Ishikawa (cell line): ENCODE results near the gene DMAC2L.

Source experiments
- CEBPB ChIP-seq: IDR thresholded peaks from 2 replicates; pipeline ENCODE4 v1.6.1; 2012
- CREB1 ChIP-seq: IDR thresholded peaks from 2 replicates; pipeline ENCODE4 v1.6.1; 2012; ENCODE audit warnings: low read depth
- EGR1 ChIP-seq: IDR thresholded peaks from 2 replicates; pipeline ENCODE4 v1.6.1; 2012
- EP300 ChIP-seq: IDR thresholded peaks from 2 replicates; pipeline ENCODE4 v1.6.1; 2012; ENCODE audit warnings: borderline replicate concordance
- FOXM1 ChIP-seq: IDR thresholded peaks from 2 replicates; pipeline ENCODE4 v1.6.1; 2012; ENCODE audit warnings: low read depth, borderline replicate concordance
- MAX ChIP-seq: IDR thresholded peaks from 2 replicates; pipeline ENCODE4 v1.6.1; 2012
- NFIC ChIP-seq: IDR thresholded peaks from 2 replicates; pipeline ENCODE4 v1.6.1; 2012
- RAD21 ChIP-seq: IDR thresholded peaks from 2 replicates; pipeline ENCODE4 v1.6.1; 2012; ENCODE audit warnings: low read depth
- REST ChIP-seq: IDR thresholded peaks from 2 replicates; pipeline ENCODE4 v1.6.1; 2012; ENCODE audit warnings: low read depth, mild to moderate bottlenecking
- TAF1 ChIP-seq: IDR thresholded peaks from 2 replicates; pipeline ENCODE4 v1.6.1; 2012; ENCODE audit warnings: low read depth, mild to moderate bottlenecking
- TCF12 ChIP-seq: IDR thresholded peaks from 2 replicates; pipeline ENCODE4 v1.6.1; 2012; ENCODE audit warnings: low read depth
- TEAD4 ChIP-seq: IDR thresholded peaks from 2 replicates; pipeline ENCODE4 v1.6.1; 2012
- USF1 ChIP-seq: IDR thresholded peaks from 2 replicates; pipeline ENCODE4 v1.6.1; 2012
- YY1 ChIP-seq: IDR thresholded peaks from 2 replicates; pipeline ENCODE4 v1.6.1; 2012; ENCODE audit warnings: low read depth
- ZBTB7A ChIP-seq: IDR thresholded peaks from 2 replicates; pipeline ENCODE4 v1.6.1; 2012; ENCODE audit warnings: low read depth

Gene DMAC2L

GRCh38 chr14:50340963-50341362 is 28.8 kb downstream of the DMAC2L start:
- TF ChIP-seq EGR1 = no peak
- TF ChIP-seq TEAD4 = no peak
- TF ChIP-seq TAF1 = no peak
- TF ChIP-seq RAD21 = no peak
- no peak for TF ChIP-seq FOXM1
- no peak for TF ChIP-seq NFIC
- TF ChIP-seq REST = no peak
- TF ChIP-seq EP300 = no peak
- no peak for TF ChIP-seq CEBPB
- TF ChIP-seq TCF12 = no peak
- no peak for TF ChIP-seq CREB1
- no peak for TF ChIP-seq MAX
- TF ChIP-seq ZBTB7A = no peak

GRCh38 chr14:50342221-50343078 is 30.3 kb downstream of the DMAC2L start:
- TF ChIP-seq EGR1 (no peak), NFIC (no peak), FOXM1 (no peak), RAD21 (no peak), YY1 (no peak), REST (no peak), TAF1 (no peak), CREB1 (no peak), ZBTB7A (no peak), EP300 (no peak), MAX (no peak), TEAD4 (no peak), USF1 (no peak), TCF12 (no peak), CEBPB (no peak)

- TF ChIP-seq EGR1 (no peak), FOXM1 (no peak), NFIC (no peak), TEAD4 (no peak), REST (no peak), EP300 (no peak), USF1 (no peak), TAF1 (no peak), YY1 (no peak), CREB1 (no peak), MAX (no peak), ZBTB7A (no peak), CEBPB (no peak), TCF12 (no peak), RAD21 (no peak)
Observed at GRCh38 chr14:50343434-50343833, 31.3 kb downstream of the DMAC2L start.
